K562 (cell line): Measurements from ENCODE around the gene DAB2IP. TPM values are rescaled to one million over a fixed set of nuclear protein-coding genes. Genes with fewer than 3 reads are reported as not detected.
A peak's percentile ranks its signal among the peaks of the same experiment; 100 is the strongest.

Experiments
- ATAC-seq: fragments of 200-7000 bp; cut with Tn5 transposase; 3 replicates; pipeline ENCODE4 v1.9.1; 2020; ENCODE audit warnings: moderate library complexity
- BruUV-seq: library from RNA; stranded (reverse); fragments of 400-500 nt; replicated peaks from 2 replicates; lab custom pipeline; 2021; lab: Mats Ljungman, UMichigan
- CTCF ChIA-PET: fragments of 300-600 bp; formaldehyde crosslinking; extraction: SDS; loops from one replicate; lab custom pipeline; 2021; ENCODE audit warnings: low intra/inter-chr PET ratio; lab: Yijun Ruan, JAX
- POLR2A ChIA-PET: fragments of 300-600, 350-650 bp; sonication (Branson Sonifier 250); formaldehyde crosslinking; extraction: SDS; loops from one replicate; lab custom pipeline; 2021; ENCODE audit warnings: antibody characterized with exemption, inconsistent platforms; lab: Yijun Ruan, JAX
- DNase-seq, 4 experiments: peaks; one replicate each; pipeline versions ENCODE4 v3.0.0 to v3.0.0-alpha.2; 2011 to 2018; ENCODE audit warnings: low spot score in 3 of 4, mixed read lengths in 3 of 4; ENCODE audit errors: extremely low read depth in 1 of 4
- FAIRE-seq: peaks from 2 replicates; lab custom pipeline; 2011; peaks lifted over from hg19 to GRCh38; lab: Jason Lieb, UNC
- H2AFZ ChIP-seq: 2 replicates; pipeline ENCODE4 v1.6.0; 2011; ENCODE audit warnings: low read depth, low read length, control low read depth, inconsistent platforms
- H3K27ac ChIP-seq: fragments of 200-600 bp; 3 replicates; pipeline ENCODE4 v1.8.0; 2011; ENCODE audit warnings: low read depth, mild to moderate bottlenecking, control low read depth, inconsistent platforms, low read length, moderate library complexity, mixed read lengths; ENCODE audit errors: extremely low read depth
- H3K27me3 ChIP-seq, 2 experiments: fragments of 300-600 bp in 1 of 2; 2 replicates in 1 of 2; 3 replicates in 1 of 2; pipeline versions ENCODE4 v1.6.0 to v1.8.0; 2011; ENCODE audit warnings: inconsistent platforms in 2 of 2, low read length in 2 of 2, mild to moderate bottlenecking in 1 of 2, mixed read lengths in 1 of 2, moderate library complexity in 1 of 2; ENCODE audit not compliant: control insufficient read depth in 2 of 2, insufficient read depth in 2 of 2
- H3K36me3 ChIP-seq: fragments of 300-600 bp; 3 replicates; pipeline ENCODE4 v1.8.0; 2011; ENCODE audit warnings: mild to moderate bottlenecking, low read length, inconsistent platforms; ENCODE audit not compliant: control insufficient read depth, insufficient read depth
- H3K4me1 ChIP-seq, 2 experiments: fragments of 200-600 bp in 1 of 2; replicated peaks in 1 of 2; 2 replicates in 1 of 2; 3 replicates in 1 of 2; pipeline versions ENCODE4 v1.5.1 to v1.8.0; 2011; ENCODE audit warnings: inconsistent platforms in 2 of 2, low read length in 2 of 2, mild to moderate bottlenecking in 1 of 2, mixed read lengths in 1 of 2, moderate library complexity in 1 of 2; ENCODE audit not compliant: control insufficient read depth in 2 of 2, insufficient read depth in 2 of 2
- H3K4me2 ChIP-seq: 2 replicates; pipeline ENCODE4 v1.6.1; 2011; ENCODE audit warnings: low read length, control low read depth, inconsistent platforms, mixed read lengths; ENCODE audit not compliant: insufficient read depth
- H3K4me3 ChIP-seq: fragments of 200-600 bp; sonication (generic), shearing (Covaris generic); 2 replicates; pipeline ENCODE4 v1.5.1; 2016; ENCODE audit warnings: control low read depth, inconsistent platforms
- H3K79me2 ChIP-seq: fragments of 200-600 bp; 3 replicates; pipeline ENCODE4 v1.8.0; 2011; ENCODE audit warnings: low read length, inconsistent platforms; ENCODE audit not compliant: control insufficient read depth, insufficient read depth
- H3K9ac ChIP-seq, 2 experiments: 2 replicates each; pipeline versions ENCODE4 v1.6.0 to v1.6.1; 2011; ENCODE audit warnings: low read depth in 2 of 2, low read length in 2 of 2, control low read depth in 1 of 2, inconsistent platforms in 1 of 2, mild to moderate bottlenecking in 1 of 2, mixed read lengths in 1 of 2; ENCODE audit not compliant: insufficient read depth in 1 of 2
- H3K9me1 ChIP-seq: one replicate; pipeline ENCODE4 v1.6.0; 2011; ENCODE audit warnings: inconsistent platforms, mild to moderate bottlenecking, low read length, moderate library complexity; ENCODE audit not compliant: control insufficient read depth, insufficient read depth
- H3K9me3 ChIP-seq: replicated peaks from 2 replicates; pipeline ENCODE4 v1.5.1; 2011; ENCODE audit warnings: low read depth, low read length, inconsistent platforms; ENCODE audit not compliant: control insufficient read depth, insufficient read depth
- H4K20me1 ChIP-seq: replicated peaks from 2 replicates; pipeline ENCODE4 v1.6.1; 2011; ENCODE audit warnings: low read length, inconsistent platforms, mixed read lengths; ENCODE audit not compliant: control insufficient read depth, insufficient read depth
- CBFA2T3 ChIP-seq: fragments of 450-650 bp; IDR thresholded peaks from 2 replicates; pipeline ENCODE4 v1.6.1; 2017
- HMGN3 ChIP-seq: IDR thresholded peaks from 2 replicates; pipeline ENCODE4 v1.6.1; 2011; ENCODE audit warnings: borderline replicate concordance, low read depth, mild to moderate bottlenecking, mixed read lengths, low read length; ENCODE audit not compliant: insufficient read length; ENCODE audit errors: extremely low read depth
- KLF13 ChIP-seq: fragments of 450-650 bp; IDR thresholded peaks from 2 replicates; pipeline ENCODE4 v1.6.1; 2016; ENCODE audit warnings: missing genetic modification characterization, low read depth, mild to moderate bottlenecking, missing compliant biosample characterization, moderate library complexity, borderline replicate concordance
- XRCC5 ChIP-seq: fragments of 200-400 bp; formaldehyde crosslinking; IDR thresholded peaks from 2 replicates; pipeline ENCODE4 v1.6.1; 2017; ENCODE audit warnings: low read depth, mild to moderate bottlenecking, low read length
- ZFP36 ChIP-seq: fragments of 150-350 bp; IDR thresholded peaks from 2 replicates; pipeline ENCODE4 v1.6.1; 2018; ENCODE audit warnings: low read length, low read depth; ENCODE audit not compliant: partially characterized antibody
- ZNF436 ChIP-seq: fragments of 250-450, 450-650 bp; sonication (Bioruptor Pico); formaldehyde crosslinking; IDR thresholded peaks from 2 replicates; pipeline ENCODE4 v1.7.0; 2020; ENCODE audit warnings: mild to moderate bottlenecking
- WGBS: fragments of 100-300 bp; shearing (Covaris generic); methylation state at CpG from one replicate; pipeline ENCODE4 v1.1.6; 2016; ENCODE audit warnings: low coverage, mixed read lengths; ENCODE audit not compliant: insufficient coverage; ENCODE audit errors: missing lambda C conversion rate; 5-methylcytosine and 5-hydroxymethylcytosine counted together
- in situ Hi-C: fragments of 300-500 bp; cut with MboI; formaldehyde crosslinking; loops from 4 replicates; pipeline ENCODE4 v1.15.0; 2018; ENCODE audit warnings: inconsistent platforms, mixed read lengths
- intact Hi-C: fragments of 100-400 bp; cut with micrococcal nuclease; formaldehyde crosslinking; loops from 2 replicates; pipeline ENCODE4 v1.14.2; 2022
- polyA plus RNA-seq, 8 experiments: library from polyadenylated mRNA; depleted of rRNA in 4 of 8; stranded (reverse) in 5 of 8; unstranded in 3 of 8; fragments of >200 nt; fragmentation: Nextera tagmentation in 2 of 8; fragmentation: Illumina TruSeq in 1 of 8; extraction: Ambion mirVana in 2 of 8; extraction: Trizol in 1 of 8; gene quantifications; 2 replicates each; pipeline versions ENCODE4 v1.2.1 to v1.2.3, GENCODE V29; 2011 to 2014; ENCODE audit warnings: inconsistent platforms in 1 of 8, missing spikeins in 1 of 8
- total RNA-seq, 7 experiments: library from RNA; depleted of rRNA in 6 of 7; stranded (reverse); fragments of >200 nt in 6 of 7; fragmentation: Illumina TruSeq in 2 of 7; extraction: Trizol in 2 of 7; gene quantifications; 2 replicates each; pipeline versions ENCODE4 v1.2.1 to v1.2.3, GENCODE V29; 2011 to 2021; ENCODE audit warnings: low replicate concordance in 1 of 7
- TF ChIP-seq, protein P1 (sequence below): fragments of 450-650 bp; IDR thresholded peaks from 2 replicates; pipeline ENCODE4 v1.7.1; 2018; ENCODE audit warnings: mild to moderate bottlenecking, low read depth; ENCODE audit not compliant: partially characterized antibody
- TF ChIP-seq, protein P2 (sequence below), 3 experiments: IDR thresholded peaks in 2 of 3; conservative IDR thresholded peaks in 1 of 3; 2 replicates each; pipeline ENCODE4 v1.5.1; 2011 to 2012; ENCODE audit warnings: low read length in 3 of 3, mild to moderate bottlenecking in 3 of 3, control low read depth in 2 of 3, improper control_type of control experiment in 1 of 3, inconsistent platforms in 1 of 3, low read depth in 1 of 3, mixed read lengths in 1 of 3, moderate library complexity in 1 of 3; ENCODE audit not compliant: insufficient read depth in 2 of 3

Gene DAB2IP
- total and polyA plus RNA-seq, 9 of the 15 experiments (the other 6 are each of a cell fraction or from before 2014, with no cell fraction given), result 0.04 to 0.31 (median 0.08) TPM; not detected in 5

- Histone ChIP-seq H3K79me2 (no peaks in the 10 kb centered on the region), H3K9me3 (no peaks in the 10 kb centered on the region), H3K9ac (no peak overlapping the region), H3K9me1 (no peaks in the 10 kb centered on the region), H2AFZ (no peak overlapping the region), H3K36me3 (no peaks in the 10 kb centered on the region), H3K4me3 (no peak overlapping the region), H3K27me3 (peaks cover 0 to 29% of the 10 kb centered on the region in 2 experiments; a peak in 3 of 5 replicates), H3K4me1 (no peaks in the 10 kb centered on the region), H3K4me2 (no peak overlapping the region)
- no TSS peak for BruUV-seq
- POLR2A ChIA-PET, result interaction anchor here (0.5 kb wide), 1 partner anchor 25 kb away, joined by 3 read pairs; no protein-coding TSS in a partner anchor
- ATAC-seq (no peak), DNase-seq (no peak)
- in situ Hi-C loops, result loop anchor here (25.0 kb wide), 1 partner anchor 647 kb away; no protein-coding TSS in a partner anchor
- TF ChIP-seq, protein P1, sequence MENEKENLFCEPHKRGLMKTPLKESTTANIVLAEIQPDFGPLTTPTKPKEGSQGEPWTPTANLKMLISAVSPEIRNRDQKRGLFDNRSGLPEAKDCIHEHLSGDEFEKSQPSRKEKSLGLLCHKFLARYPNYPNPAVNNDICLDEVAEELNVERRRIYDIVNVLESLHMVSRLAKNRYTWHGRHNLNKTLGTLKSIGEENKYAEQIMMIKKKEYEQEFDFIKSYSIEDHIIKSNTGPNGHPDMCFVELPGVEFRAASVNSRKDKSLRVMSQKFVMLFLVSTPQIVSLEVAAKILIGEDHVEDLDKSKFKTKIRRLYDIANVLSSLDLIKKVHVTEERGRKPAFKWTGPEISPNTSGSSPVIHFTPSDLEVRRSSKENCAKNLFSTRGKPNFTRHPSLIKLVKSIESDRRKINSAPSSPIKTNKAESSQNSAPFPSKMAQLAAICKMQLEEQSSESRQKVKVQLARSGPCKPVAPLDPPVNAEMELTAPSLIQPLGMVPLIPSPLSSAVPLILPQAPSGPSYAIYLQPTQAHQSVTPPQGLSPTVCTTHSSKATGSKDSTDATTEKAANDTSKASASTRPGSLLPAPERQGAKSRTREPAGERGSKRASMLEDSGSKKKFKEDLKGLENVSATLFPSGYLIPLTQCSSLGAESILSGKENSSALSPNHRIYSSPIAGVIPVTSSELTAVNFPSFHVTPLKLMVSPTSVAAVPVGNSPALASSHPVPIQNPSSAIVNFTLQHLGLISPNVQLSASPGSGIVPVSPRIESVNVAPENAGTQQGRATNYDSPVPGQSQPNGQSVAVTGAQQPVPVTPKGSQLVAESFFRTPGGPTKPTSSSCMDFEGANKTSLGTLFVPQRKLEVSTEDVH, result no peak
- TF ChIP-seq CBFA2T3, result no peak
- no peak for TF ChIP-seq XRCC5
- no peak for TF ChIP-seq HMGN3
- no peak for TF ChIP-seq KLF13 (tag)
- 0 out of 2 replicates have a peak, but pooled peaks have one; percentile 33 for TF ChIP-seq ZNF436 (CRISPR knock-in tag)
- TF ChIP-seq, protein P2, sequence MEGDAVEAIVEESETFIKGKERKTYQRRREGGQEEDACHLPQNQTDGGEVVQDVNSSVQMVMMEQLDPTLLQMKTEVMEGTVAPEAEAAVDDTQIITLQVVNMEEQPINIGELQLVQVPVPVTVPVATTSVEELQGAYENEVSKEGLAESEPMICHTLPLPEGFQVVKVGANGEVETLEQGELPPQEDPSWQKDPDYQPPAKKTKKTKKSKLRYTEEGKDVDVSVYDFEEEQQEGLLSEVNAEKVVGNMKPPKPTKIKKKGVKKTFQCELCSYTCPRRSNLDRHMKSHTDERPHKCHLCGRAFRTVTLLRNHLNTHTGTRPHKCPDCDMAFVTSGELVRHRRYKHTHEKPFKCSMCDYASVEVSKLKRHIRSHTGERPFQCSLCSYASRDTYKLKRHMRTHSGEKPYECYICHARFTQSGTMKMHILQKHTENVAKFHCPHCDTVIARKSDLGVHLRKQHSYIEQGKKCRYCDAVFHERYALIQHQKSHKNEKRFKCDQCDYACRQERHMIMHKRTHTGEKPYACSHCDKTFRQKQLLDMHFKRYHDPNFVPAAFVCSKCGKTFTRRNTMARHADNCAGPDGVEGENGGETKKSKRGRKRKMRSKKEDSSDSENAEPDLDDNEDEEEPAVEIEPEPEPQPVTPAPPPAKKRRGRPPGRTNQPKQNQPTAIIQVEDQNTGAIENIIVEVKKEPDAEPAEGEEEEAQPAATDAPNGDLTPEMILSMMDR (IDR thresholded peaks at IDR 0.05 in 2 of 3, conservative IDR thresholded peaks at IDR 0.05 in 1 of 3; ENCODE audit: insufficient read depth in 2 of 3, low read depth in 1 of 3, low read length in 3 of 3), result no peak
- peak; percentile 95 for TF ChIP-seq ZFP36
- TF ChIP-seq, all 486 proteins: peak for 2
- CTCF ChIA-PET, result no interaction called here
- Histone ChIP-seq H3K27ac (no peak overlapping the region), H4K20me1 (peaks cover 21% of the 10 kb centered on the region)
- intact Hi-C loops, result loop anchor here (10.0 kb wide), 1 partner anchor 164 kb away; no protein-coding TSS in a partner anchor
- no peak for FAIRE-seq
- 0% methylated on average over 1 of the region's 1 CpG for WGBS
Observed at GRCh38 chr9:121690766-121691165, 39.3 kb downstream of the DAB2IP start.
